Tibial nerve (tissue), 4 donors: ENCODE data around the gene CDH22.

Experiments used
- CTCF ChIP-seq, 5 experiments: fragments of 200-600 bp in 3 of 5; fragments of 450-650 bp in 2 of 5; sonication (generic) in 3 of 5; IDR thresholded peaks; one replicate each; pipeline ENCODE4 v1.5.1; 2016 to 2019; ENCODE audit warnings: antibody characterized with exemption in 5 of 5, mild to moderate bottlenecking in 3 of 5, moderate library complexity in 2 of 5
- EP300 ChIP-seq, 2 donors: sonication (generic); formaldehyde crosslinking; IDR thresholded peaks; one replicate each; pipeline ENCODE4 v1.6.1; 2017; ENCODE audit warnings: antibody characterized with exemption in 2 of 2, mild to moderate bottlenecking in 1 of 2
- POLR2A ChIP-seq, 2 donors: fragments of 450-650 bp; IDR thresholded peaks; one replicate each; pipeline ENCODE4 v1.6.1; 2017; ENCODE audit warnings: antibody characterized with exemption in 2 of 2, mild to moderate bottlenecking in 2 of 2, moderate library complexity in 2 of 2

- TF ChIP-seq CTCF (IDR thresholded peaks at IDR 0.05) (no peak), EP300 (IDR thresholded peaks at IDR 0.05) (no peak), POLR2A (IDR thresholded peaks at IDR 0.05) (no peak)
Observed at GRCh38 chr20:46246559-46246958, 61.7 kb downstream of the CDH22 start.
